KOPT-K1 (cell line): ENCODE data around the gene RPUSD4.

Experiments used
- H3K27ac ChIP-seq: fragments of 200-600 bp; sonication (generic); 2 replicates; pipeline ENCODE4 v1.5.1; 2016; ENCODE audit warnings: antibody characterized with exemption, mild to moderate bottlenecking, low read depth, low read length; ENCODE audit not compliant: poor library complexity, severe bottlenecking
- H3K36me3 ChIP-seq: fragments of 200-600 bp; sonication (generic); 2 replicates; pipeline ENCODE4 v1.5.1; 2017; ENCODE audit warnings: antibody characterized with exemption, mild to moderate bottlenecking, low read length, moderate library complexity; ENCODE audit not compliant: insufficient read depth
- H3K9me3 ChIP-seq: fragments of 200-600 bp; sonication (generic); 2 replicates; pipeline ENCODE4 v1.5.1; 2017; ENCODE audit warnings: antibody characterized with exemption, low read length, mild to moderate bottlenecking; ENCODE audit not compliant: insufficient read depth, poor library complexity, severe bottlenecking

Gene RPUSD4

DNA sequence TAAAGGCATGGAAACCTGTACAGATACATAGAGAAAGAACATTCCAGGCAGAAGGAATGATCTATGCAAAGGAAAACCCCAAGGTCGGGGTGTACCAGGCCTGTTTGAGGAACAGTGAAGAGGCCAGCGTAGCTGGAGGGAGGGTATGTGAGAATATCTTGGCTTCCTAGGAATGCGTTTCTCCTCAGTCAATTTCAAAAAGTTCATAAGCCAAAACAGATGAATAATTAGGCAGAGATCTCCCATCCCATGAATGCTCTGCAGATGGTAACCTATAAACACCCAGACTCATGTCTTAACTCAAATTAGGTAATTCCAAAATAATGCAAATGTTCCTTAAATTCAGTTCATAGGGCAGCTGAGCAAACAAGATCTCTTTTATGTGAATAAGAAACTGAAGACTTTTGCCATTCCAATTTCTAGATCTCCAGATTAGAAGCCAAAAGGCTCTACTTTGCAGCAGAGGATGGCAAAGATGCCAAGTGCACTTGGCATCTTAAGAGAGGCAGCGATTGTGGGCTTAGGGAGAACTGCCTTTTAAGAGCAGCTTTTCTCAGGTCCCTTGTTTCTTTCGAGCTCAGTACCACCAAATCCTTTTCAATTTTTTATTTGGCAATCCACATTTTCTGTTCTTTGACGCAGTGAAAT, 13.3 kb upstream of the RPUSD4 start:
- Histone ChIP-seq H3K9me3 (peaks cover 15% of the 10 kb centered on the region), H3K36me3 (no peaks in the 10 kb centered on the region; the same call in 1 of the 2 replicates), H3K27ac (no peak overlapping the region)

- H3K9me3 ChIP-seq, result no peaks in the 10 kb centered on the region
Observed at GRCh38 chr11:126219547-126219946, 8.1 kb upstream of the RPUSD4 start.

DNA sequence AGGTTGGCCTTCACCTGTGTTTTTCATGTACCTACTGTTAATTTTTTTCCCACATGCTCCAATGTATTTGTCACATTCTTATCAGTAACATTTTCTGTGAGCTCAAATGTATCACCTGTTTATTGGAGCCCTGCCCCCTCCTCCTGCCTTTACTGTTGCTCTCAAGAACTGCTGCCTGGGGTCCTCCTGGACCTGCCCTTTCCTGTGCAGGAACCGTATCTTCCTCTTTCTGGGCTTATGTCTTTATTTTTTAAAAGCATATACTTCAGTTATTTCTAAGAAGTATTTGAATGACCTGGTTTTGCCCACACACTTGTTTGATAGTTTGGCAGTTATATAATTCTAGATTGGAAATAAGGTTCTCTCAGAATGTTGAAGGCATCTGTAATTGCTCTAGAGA, 6.0 kb upstream of the RPUSD4 start:
- H3K36me3 ChIP-seq, result no peaks in the 10 kb centered on the region
- no peak overlapping the region for H3K27ac ChIP-seq
- H3K9me3 ChIP-seq, result no peaks in the 10 kb centered on the region

More at GRCh38 chr11:126219547-126219946, 8.1 kb upstream of the RPUSD4 start:
- no peaks in the 10 kb centered on the region for H3K36me3 ChIP-seq
- H3K27ac ChIP-seq, result no peak overlapping the region

- Histone ChIP-seq H3K9me3 (no peaks in the 10 kb centered on the region), H3K27ac (no peak overlapping the region), H3K36me3 (no peaks in the 10 kb centered on the region)
Observed at GRCh38 chr11:126216526-126217305, 5.3 kb upstream of the RPUSD4 start.

DNA sequence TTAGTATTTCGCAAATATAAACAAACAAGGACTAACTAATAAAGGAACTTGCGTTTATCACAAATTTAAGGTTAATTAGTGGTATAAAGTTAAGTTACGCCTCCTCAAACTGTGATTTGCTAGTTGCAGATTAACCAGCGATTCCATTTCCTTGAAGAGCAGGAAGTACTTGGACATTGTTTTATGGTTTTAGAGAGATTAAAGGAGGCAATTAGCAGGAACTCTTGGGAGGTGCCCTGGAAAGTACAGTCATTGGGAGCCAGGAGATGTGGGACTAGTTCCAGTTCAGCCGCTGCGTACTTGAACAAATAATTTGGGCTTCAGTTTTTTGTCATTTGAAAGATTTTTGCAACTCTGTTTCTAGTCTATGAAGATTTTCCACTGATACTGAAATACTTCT, 3.4 kb upstream of the RPUSD4 start:
- H3K27ac ChIP-seq, result no peak overlapping the region

DNA sequence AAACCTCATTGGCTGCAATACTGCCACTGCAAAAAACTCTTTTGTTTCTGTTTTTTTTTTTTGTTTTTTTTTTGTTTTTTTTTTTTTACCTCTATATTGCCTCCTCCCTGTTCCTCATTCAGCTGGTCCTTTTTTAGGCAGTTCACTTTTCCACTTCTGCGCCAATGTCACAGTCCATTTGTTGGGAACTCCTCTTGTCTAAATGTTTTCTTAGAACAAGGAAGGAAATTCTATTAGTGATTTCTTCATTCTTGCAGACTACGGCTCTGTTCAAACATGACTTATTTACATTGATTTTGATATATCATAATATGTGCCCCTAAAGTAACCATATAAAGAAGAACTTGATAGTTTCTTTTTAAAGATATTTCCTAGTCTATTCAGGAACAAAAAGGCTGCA, 3.0 kb upstream of the RPUSD4 start:
- Histone ChIP-seq H3K36me3 (peaks cover 5% of the 10 kb centered on the region; the same call in 1 of the 2 replicates), H3K27ac (no peak overlapping the region)

More for the DNA sequence above, 3.4 kb upstream of the RPUSD4 start:
- H3K9me3 ChIP-seq, result no peaks in the 10 kb centered on the region
- H3K36me3 ChIP-seq, result peaks cover 1% of the 10 kb centered on the region; the same call in 1 of the 2 replicates

GRCh38 chr11:126212089-126212660, 725 bp upstream of the RPUSD4 start:
- Histone ChIP-seq H3K36me3 (peaks cover 26% of the 10 kb centered on the region), H3K9me3 (no peaks in the 10 kb centered on the region), H3K27ac (peak overlapping the region; percentile 65)

More for the DNA sequence above, 3.0 kb upstream of the RPUSD4 start:
- no peaks in the 10 kb centered on the region for H3K9me3 ChIP-seq

- Histone ChIP-seq H3K9me3 (no peaks in the 10 kb centered on the region), H3K27ac (peak overlapping the region; percentile 65), H3K36me3 (peaks cover 39% of the 10 kb centered on the region)
Observed at GRCh38 chr11:126210871-126211235, 597 bp downstream of the RPUSD4 start.

DNA sequence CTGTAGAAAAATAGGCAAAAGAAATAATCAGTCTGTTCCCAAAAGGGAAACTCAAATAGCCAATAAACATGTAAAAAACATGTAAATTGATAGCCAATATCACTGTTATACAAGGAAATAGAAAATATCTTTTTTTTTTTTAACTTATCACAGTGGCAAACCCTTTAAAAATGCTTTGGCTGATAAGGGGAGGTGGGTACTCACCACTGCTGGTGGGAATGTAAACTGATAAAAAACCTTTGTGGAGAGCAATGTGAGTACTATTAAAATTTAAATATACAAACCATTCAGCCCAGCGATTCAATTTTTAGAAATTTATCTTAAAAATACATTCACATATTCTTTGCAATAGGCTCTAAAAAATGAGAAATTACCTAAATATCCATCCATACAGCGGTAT, 3.6 kb downstream of the RPUSD4 start:
- Histone ChIP-seq H3K9me3 (no peaks in the 10 kb centered on the region), H3K27ac (no peak overlapping the region), H3K36me3 (peaks cover 69% of the 10 kb centered on the region)

GRCh38 chr11:126205359-126205758, 6.1 kb downstream of the RPUSD4 start:
- Histone ChIP-seq H3K36me3 (peaks cover 94% of the 10 kb centered on the region), H3K27ac (no peak overlapping the region), H3K9me3 (no peaks in the 10 kb centered on the region)

- peaks cover 5% of the 10 kb centered on the region for H3K9me3 ChIP-seq
- no peak overlapping the region for H3K27ac ChIP-seq
- H3K36me3 ChIP-seq, result peaks cover 99% of the 10 kb centered on the region
Observed at GRCh38 chr11:126202646-126203359, 8.6 kb downstream of the RPUSD4 start.

GRCh38 chr11:126198648-126199047, 12.8 kb downstream of the RPUSD4 start:
- Histone ChIP-seq H3K27ac (no peak overlapping the region), H3K36me3 (peaks cover 96% of the 10 kb centered on the region)

GRCh38 chr11:126197277-126197939, 14.0 kb downstream of the RPUSD4 start:
- Histone ChIP-seq H3K36me3 (peaks cover 96% of the 10 kb centered on the region), H3K9me3 (peaks cover 15% of the 10 kb centered on the region), H3K27ac (no peak overlapping the region)

More at GRCh38 chr11:126198648-126199047, 12.8 kb downstream of the RPUSD4 start:
- H3K9me3 ChIP-seq, result peaks cover 15% of the 10 kb centered on the region

- H3K36me3 ChIP-seq, result peaks cover 95% of the 10 kb centered on the region
- H3K9me3 ChIP-seq, result peaks cover 15% of the 10 kb centered on the region
- H3K27ac ChIP-seq, result no peak overlapping the region
Observed at GRCh38 chr11:126195119-126195518, 16.3 kb downstream of the RPUSD4 start.
